Activated CD4-positive, alpha-beta T cell treated with anti-CD3 and anti-CD28 coated beads, Interleukin-2, Interleukin-4, amounts not matched to agents 100 ng/mL and 50 ng/mL, durations not matched to agents 16 hours and 8 hours (primary cell): ENCODE results near the gene PTGIS.
A peak's percentile ranks its signal among the peaks of the same experiment; 100 is the strongest.

Experiments
- DNase-seq: peaks from one replicate; pipeline ENCODE4 v3.0.0-alpha.2; 2020; ENCODE audit warnings: low spot score

Gene PTGIS

GRCh38 chr20:49529470-49529869 lies 38.5 kb downstream of the PTGIS start:
- no peak for DNase-seq

- no peak for DNase-seq
Measured at GRCh38 chr20:49526568-49526967, 41.4 kb downstream of the PTGIS start.

- DNase-seq = no peak
Measured at GRCh38 chr20:49526056-49526455, 41.9 kb downstream of the PTGIS start.

GRCh38 chr20:49523767-49524360 lies 44.1 kb downstream of the PTGIS start:
- no peak for DNase-seq

GRCh38 chr20:49521356-49521755 lies 46.6 kb downstream of the PTGIS start:
- no peak for DNase-seq

- no peak for DNase-seq
Measured at GRCh38 chr20:49519777-49520359, 48.1 kb downstream of the PTGIS start.

- DNase-seq = no peak
Measured at GRCh38 chr20:49519212-49519712, 48.7 kb downstream of the PTGIS start.

- DNase-seq = no peak
Measured at GRCh38 chr20:49518576-49518975, 49.4 kb downstream of the PTGIS start.

- DNase-seq = no peak
Measured at GRCh38 chr20:49517805-49518100, 50.2 kb downstream of the PTGIS start.

GRCh38 chr20:49516916-49517804 lies 50.8 kb downstream of the PTGIS start:
- DNase-seq = no peak

- no peak for DNase-seq
Measured at GRCh38 chr20:49515586-49515985, 52.4 kb downstream of the PTGIS start.

GRCh38 chr20:49513517-49513916 lies 54.4 kb downstream of the PTGIS start:
- no peak for DNase-seq

GRCh38 chr20:49513009-49513408 lies 54.9 kb downstream of the PTGIS start:
- DNase-seq = no peak

GRCh38 chr20:49511788-49512525 lies 56.0 kb downstream of the PTGIS start:
- DNase-seq = no peak

- no peak for DNase-seq
Measured at GRCh38 chr20:49510562-49511122, 57.3 kb downstream of the PTGIS start.

GRCh38 chr20:49508435-49509199 lies 59.3 kb downstream of the PTGIS start:
- DNase-seq = peak; percentile 47

GRCh38 chr20:49507741-49508434 lies 60.0 kb downstream of the PTGIS start:
- DNase-seq = no peak

- no peak for DNase-seq
Measured at GRCh38 chr20:49505518-49505917, 62.4 kb downstream of the PTGIS start.

GRCh38 chr20:49503176-49503575 lies 64.8 kb downstream of the PTGIS start:
- DNase-seq = no peak

- peak; percentile 24 for DNase-seq
Measured at GRCh38 chr20:49501917-49502316, 66.0 kb downstream of the PTGIS start.

- no peak for DNase-seq
Measured at GRCh38 chr20:49497398-49497669, 70.6 kb downstream of the PTGIS start.
